A673 (cell line): ENCODE results near the gene PRND.

ENCODE experiments used
- CTCF ChIP-seq: fragments of 300-800, 200-600 bp; sonication (generic); conservative IDR thresholded peaks from 2 replicates; pipeline ENCODE4 v1.5.1; 2017; ENCODE audit warnings: low read depth, mild to moderate bottlenecking, antibody characterized with exemption, low read length, moderate library complexity, mixed read lengths
- EZH2 ChIP-seq: fragments of 200-600 bp; sonication (generic); IDR thresholded peaks from 2 replicates; pipeline ENCODE4 v1.6.1; 2017; ENCODE audit warnings: borderline replicate concordance, low read depth, mild to moderate bottlenecking, mixed read lengths, antibody characterized with exemption, low read length; ENCODE audit not compliant: poor library complexity, severe bottlenecking

GRCh38 chr20:4681401-4681800, 40.3 kb upstream of the PRND start:
- TF ChIP-seq CTCF (no peak), EZH2 (no peak)
